HEK293 (cell line): ENCODE measurements around the gene DCTN1.

ENCODE experiments used
- CTCF ChIA-PET: fragments of 350-600 bp; formaldehyde crosslinking; extraction: SDS; loops from one replicate; lab custom pipeline; 2021; ENCODE audit warnings: antibody characterized with exemption; lab: Yijun Ruan, JAX
- POLR2A ChIA-PET: fragments of 300-600 bp; formaldehyde crosslinking; extraction: SDS; loops from one replicate; lab custom pipeline; 2020; ENCODE audit warnings: antibody characterized with exemption, inconsistent platforms; lab: Yijun Ruan, JAX
- H3K27ac ChIP-seq: fragments of 200-500 bp; sonication (Bioruptor generic); 2 replicates; pipeline ENCODE4 v1.5.1; 2014; ENCODE audit warnings: low read depth, low read length, control low read depth, inconsistent platforms; ENCODE audit errors: extremely low read depth
- H3K36me3 ChIP-seq, 2 experiments: fragments of 200-500 bp in 1 of 2; sonication (Bioruptor generic) in 1 of 2; 1 replicate in 1 of 2; 2 replicates in 1 of 2; pipeline ENCODE4 v1.5.1; 2014 to 2017; ENCODE audit warnings: inconsistent platforms in 2 of 2, low read length in 2 of 2; ENCODE audit not compliant: control insufficient read depth in 2 of 2, insufficient read depth in 1 of 2
- H3K4me1 ChIP-seq: fragments of 200-500 bp; sonication (Bioruptor generic); 2 replicates; pipeline ENCODE4 v1.5.1; 2014; ENCODE audit warnings: mild to moderate bottlenecking, low read length, inconsistent platforms; ENCODE audit not compliant: control insufficient read depth, insufficient read depth
- H3K4me3 ChIP-seq: 2 replicates; pipeline ENCODE4 v1.5.1; 2011; ENCODE audit warnings: low read depth, mild to moderate bottlenecking, control low read depth, low read length, moderate library complexity
- H3K9me3 ChIP-seq: fragments of 200-500 bp; sonication (Bioruptor generic); 2 replicates; pipeline ENCODE4 v1.5.1; 2014; ENCODE audit warnings: low read depth, low read length, inconsistent platforms; ENCODE audit not compliant: control insufficient read depth, insufficient read depth
- EGR2 ChIP-seq: fragments of 450-650 bp; formaldehyde crosslinking; IDR thresholded peaks from 2 replicates; pipeline ENCODE4 v1.5.1; 2016; ENCODE audit warnings: low read depth, missing biosample characterization, missing genetic modification characterization
- KLF10 ChIP-seq: fragments of 450-650 bp; IDR thresholded peaks from 2 replicates; pipeline ENCODE4 v1.5.1; 2018; ENCODE audit warnings: missing biosample characterization, mild to moderate bottlenecking, missing genetic modification characterization
- SALL2 ChIP-seq: fragments of 450-650 bp; formaldehyde crosslinking; IDR thresholded peaks from 2 replicates; pipeline ENCODE4 v1.5.0; 2017; ENCODE audit warnings: missing biosample characterization, mild to moderate bottlenecking, missing genetic modification characterization, borderline replicate concordance
- SP2 ChIP-seq: fragments of 450-650 bp; formaldehyde crosslinking; IDR thresholded peaks from 2 replicates; pipeline ENCODE4 v1.5.1; 2016; ENCODE audit warnings: missing biosample characterization, missing genetic modification characterization
- TSHZ1 ChIP-seq: fragments of 450-650 bp; formaldehyde crosslinking; IDR thresholded peaks from 2 replicates; pipeline ENCODE4 v1.5.1; 2016; ENCODE audit warnings: missing biosample characterization, missing genetic modification characterization, borderline replicate concordance
- ZBTB1 ChIP-seq: fragments of 450-650 bp; formaldehyde crosslinking; IDR thresholded peaks from 2 replicates; pipeline ENCODE4 v1.5.1; 2016; ENCODE audit warnings: missing biosample characterization, missing genetic modification characterization
- ZFHX2 ChIP-seq: fragments of 450-650 bp; formaldehyde crosslinking; conservative IDR thresholded peaks from 2 replicates; pipeline ENCODE4 v1.5.1; 2016; ENCODE audit warnings: missing biosample characterization, missing genetic modification characterization
- ZIC2 ChIP-seq: fragments of 450-650 bp; formaldehyde crosslinking; IDR thresholded peaks from 2 replicates; pipeline ENCODE4 v1.5.1; 2016; ENCODE audit warnings: missing biosample characterization, missing genetic modification characterization
- ZNF148 ChIP-seq: fragments of 450-650 bp; formaldehyde crosslinking; IDR thresholded peaks from 2 replicates; pipeline ENCODE4 v1.5.0; 2017; ENCODE audit warnings: missing biosample characterization, missing genetic modification characterization, borderline replicate concordance
- ZNF16 ChIP-seq: fragments of 450-650 bp; formaldehyde crosslinking; IDR thresholded peaks from 2 replicates; pipeline ENCODE4 v1.5.1; 2016; ENCODE audit warnings: low read depth, missing biosample characterization, missing genetic modification characterization
- ZNF223 ChIP-seq: fragments of 450-650 bp; formaldehyde crosslinking; IDR thresholded peaks from 2 replicates; pipeline ENCODE4 v1.5.1; 2016; ENCODE audit warnings: missing biosample characterization, missing genetic modification characterization
- ZNF239 ChIP-seq: fragments of 450-650 bp; formaldehyde crosslinking; IDR thresholded peaks from 2 replicates; pipeline ENCODE4 v1.5.1; 2016; ENCODE audit warnings: missing biosample characterization, missing genetic modification characterization
- ZNF366 ChIP-seq: fragments of 450-650 bp; formaldehyde crosslinking; conservative IDR thresholded peaks from 2 replicates; pipeline ENCODE4 v1.5.1; 2016; ENCODE audit warnings: missing biosample characterization, missing genetic modification characterization
- TF ChIP-seq, protein P1 (sequence below): fragments of 450-650 bp; formaldehyde crosslinking; IDR thresholded peaks from 2 replicates; pipeline ENCODE4 v1.5.1; 2016; ENCODE audit warnings: missing biosample characterization, missing genetic modification characterization
- TF ChIP-seq, protein P2 (sequence below): fragments of 450-650 bp; formaldehyde crosslinking; IDR thresholded peaks from 2 replicates; pipeline ENCODE4 v1.5.1; 2016; ENCODE audit warnings: missing biosample characterization, missing genetic modification characterization
- TF ChIP-seq, protein P3 (sequence below): fragments of 450-650 bp; formaldehyde crosslinking; IDR thresholded peaks from 2 replicates; pipeline ENCODE4 v1.5.1; 2017; ENCODE audit warnings: missing biosample characterization, missing genetic modification characterization
- TF ChIP-seq, protein P4 (sequence below): fragments of 450-650 bp; IDR thresholded peaks from 2 replicates; pipeline ENCODE4 v1.5.1; 2018; ENCODE audit warnings: missing biosample characterization, mild to moderate bottlenecking, missing genetic modification characterization
- TF ChIP-seq, protein P5 (sequence below): fragments of 450-650 bp; formaldehyde crosslinking; IDR thresholded peaks from 2 replicates; pipeline ENCODE4 v1.5.1; 2016; ENCODE audit warnings: missing biosample characterization, missing genetic modification characterization

The DCTN1 gene

GRCh38 chr2:74416778-74417177 lies 36.7 kb upstream of the DCTN1 start (continued):
- TF ChIP-seq, protein P1, sequence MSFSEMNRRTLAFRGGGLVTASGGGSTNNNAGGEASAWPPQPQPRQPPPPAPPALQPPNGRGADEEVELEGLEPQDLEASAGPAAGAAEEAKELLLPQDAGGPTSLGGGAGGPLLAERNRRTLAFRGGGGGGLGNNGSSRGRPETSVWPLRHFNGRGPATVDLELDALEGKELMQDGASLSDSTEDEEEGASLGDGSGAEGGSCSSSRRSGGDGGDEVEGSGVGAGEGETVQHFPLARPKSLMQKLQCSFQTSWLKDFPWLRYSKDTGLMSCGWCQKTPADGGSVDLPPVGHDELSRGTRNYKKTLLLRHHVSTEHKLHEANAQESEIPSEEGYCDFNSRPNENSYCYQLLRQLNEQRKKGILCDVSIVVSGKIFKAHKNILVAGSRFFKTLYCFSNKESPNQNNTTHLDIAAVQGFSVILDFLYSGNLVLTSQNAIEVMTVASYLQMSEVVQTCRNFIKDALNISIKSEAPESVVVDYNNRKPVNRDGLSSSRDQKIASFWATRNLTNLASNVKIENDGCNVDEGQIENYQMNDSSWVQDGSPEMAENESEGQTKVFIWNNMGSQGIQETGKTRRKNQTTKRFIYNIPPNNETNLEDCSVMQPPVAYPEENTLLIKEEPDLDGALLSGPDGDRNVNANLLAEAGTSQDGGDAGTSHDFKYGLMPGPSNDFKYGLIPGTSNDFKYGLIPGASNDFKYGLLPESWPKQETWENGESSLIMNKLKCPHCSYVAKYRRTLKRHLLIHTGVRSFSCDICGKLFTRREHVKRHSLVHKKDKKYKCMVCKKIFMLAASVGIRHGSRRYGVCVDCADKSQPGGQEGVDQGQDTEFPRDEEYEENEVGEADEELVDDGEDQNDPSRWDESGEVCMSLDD (tag by site-specific recombination): no peak
- TF ChIP-seq SP2 (tag by site-specific recombination): no peak
- no peak for TF ChIP-seq SALL2 (tag by site-specific recombination)
- no peak for TF ChIP-seq ZNF148 (tag by site-specific recombination)
- no peak for TF ChIP-seq ZNF366 (tag by site-specific recombination)
- TF ChIP-seq ZNF223 (tag by site-specific recombination): no peak
- TF ChIP-seq ZBTB1: no peak
- TF ChIP-seq, all 188 proteins: peak for 0

- H3K36me3 ChIP-seq: no peaks in the 10 kb centered on the region
- H3K4me3 ChIP-seq: no peak overlapping the region
- H3K9me3 ChIP-seq: no peaks in the 10 kb centered on the region
- POLR2A ChIA-PET: no interaction called here
- H3K4me1 ChIP-seq: no peaks in the 10 kb centered on the region; the same call in 1 of the 2 replicates
- no peak overlapping the region for H3K27ac ChIP-seq
- CTCF ChIA-PET: interaction anchor here (1.4 kb wide), 1 partner anchor 16 kb away, joined by 3 read pairs; no protein-coding TSS in a partner anchor
- no peak for TF ChIP-seq ZFHX2 (tag by site-specific recombination)
- TF ChIP-seq ZIC2 (tag by site-specific recombination): no peak
- TF ChIP-seq ZNF223 (tag by site-specific recombination): no peak
- TF ChIP-seq EGR2 (tag by site-specific recombination): no peak
- TF ChIP-seq, protein P2, sequence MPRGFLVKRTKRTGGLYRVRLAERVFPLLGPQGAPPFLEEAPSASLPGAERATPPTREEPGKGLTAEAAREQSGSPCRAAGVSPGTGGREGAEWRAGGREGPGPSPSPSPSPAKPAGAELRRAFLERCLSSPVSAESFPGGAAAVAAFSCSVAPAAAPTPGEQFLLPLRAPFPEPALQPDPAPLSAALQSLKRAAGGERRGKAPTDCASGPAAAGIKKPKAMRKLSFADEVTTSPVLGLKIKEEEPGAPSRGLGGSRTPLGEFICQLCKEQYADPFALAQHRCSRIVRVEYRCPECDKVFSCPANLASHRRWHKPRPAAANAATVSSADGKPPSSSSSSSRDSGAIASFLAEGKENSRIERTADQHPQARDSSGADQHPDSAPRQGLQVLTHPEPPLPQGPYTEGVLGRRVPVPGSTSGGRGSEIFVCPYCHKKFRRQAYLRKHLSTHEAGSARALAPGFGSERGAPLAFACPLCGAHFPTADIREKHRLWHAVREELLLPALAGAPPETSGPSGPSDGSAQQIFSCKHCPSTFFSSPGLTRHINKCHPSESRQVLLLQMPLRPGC (tag by site-specific recombination): no peak
- no peak for TF ChIP-seq ZNF16
- TF ChIP-seq, protein P3, sequence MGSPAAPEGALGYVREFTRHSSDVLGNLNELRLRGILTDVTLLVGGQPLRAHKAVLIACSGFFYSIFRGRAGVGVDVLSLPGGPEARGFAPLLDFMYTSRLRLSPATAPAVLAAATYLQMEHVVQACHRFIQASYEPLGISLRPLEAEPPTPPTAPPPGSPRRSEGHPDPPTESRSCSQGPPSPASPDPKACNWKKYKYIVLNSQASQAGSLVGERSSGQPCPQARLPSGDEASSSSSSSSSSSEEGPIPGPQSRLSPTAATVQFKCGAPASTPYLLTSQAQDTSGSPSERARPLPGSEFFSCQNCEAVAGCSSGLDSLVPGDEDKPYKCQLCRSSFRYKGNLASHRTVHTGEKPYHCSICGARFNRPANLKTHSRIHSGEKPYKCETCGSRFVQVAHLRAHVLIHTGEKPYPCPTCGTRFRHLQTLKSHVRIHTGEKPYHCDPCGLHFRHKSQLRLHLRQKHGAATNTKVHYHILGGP (tag by site-specific recombination): no peak
- TF ChIP-seq ZNF239 (tag by site-specific recombination): no peak
- TF ChIP-seq, protein P4, sequence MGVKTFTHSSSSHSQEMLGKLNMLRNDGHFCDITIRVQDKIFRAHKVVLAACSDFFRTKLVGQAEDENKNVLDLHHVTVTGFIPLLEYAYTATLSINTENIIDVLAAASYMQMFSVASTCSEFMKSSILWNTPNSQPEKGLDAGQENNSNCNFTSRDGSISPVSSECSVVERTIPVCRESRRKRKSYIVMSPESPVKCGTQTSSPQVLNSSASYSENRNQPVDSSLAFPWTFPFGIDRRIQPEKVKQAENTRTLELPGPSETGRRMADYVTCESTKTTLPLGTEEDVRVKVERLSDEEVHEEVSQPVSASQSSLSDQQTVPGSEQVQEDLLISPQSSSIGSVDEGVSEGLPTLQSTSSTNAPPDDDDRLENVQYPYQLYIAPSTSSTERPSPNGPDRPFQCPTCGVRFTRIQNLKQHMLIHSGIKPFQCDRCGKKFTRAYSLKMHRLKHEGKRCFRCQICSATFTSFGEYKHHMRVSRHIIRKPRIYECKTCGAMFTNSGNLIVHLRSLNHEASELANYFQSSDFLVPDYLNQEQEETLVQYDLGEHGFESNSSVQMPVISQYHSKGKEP: no peak
- TF ChIP-seq, protein P5, sequence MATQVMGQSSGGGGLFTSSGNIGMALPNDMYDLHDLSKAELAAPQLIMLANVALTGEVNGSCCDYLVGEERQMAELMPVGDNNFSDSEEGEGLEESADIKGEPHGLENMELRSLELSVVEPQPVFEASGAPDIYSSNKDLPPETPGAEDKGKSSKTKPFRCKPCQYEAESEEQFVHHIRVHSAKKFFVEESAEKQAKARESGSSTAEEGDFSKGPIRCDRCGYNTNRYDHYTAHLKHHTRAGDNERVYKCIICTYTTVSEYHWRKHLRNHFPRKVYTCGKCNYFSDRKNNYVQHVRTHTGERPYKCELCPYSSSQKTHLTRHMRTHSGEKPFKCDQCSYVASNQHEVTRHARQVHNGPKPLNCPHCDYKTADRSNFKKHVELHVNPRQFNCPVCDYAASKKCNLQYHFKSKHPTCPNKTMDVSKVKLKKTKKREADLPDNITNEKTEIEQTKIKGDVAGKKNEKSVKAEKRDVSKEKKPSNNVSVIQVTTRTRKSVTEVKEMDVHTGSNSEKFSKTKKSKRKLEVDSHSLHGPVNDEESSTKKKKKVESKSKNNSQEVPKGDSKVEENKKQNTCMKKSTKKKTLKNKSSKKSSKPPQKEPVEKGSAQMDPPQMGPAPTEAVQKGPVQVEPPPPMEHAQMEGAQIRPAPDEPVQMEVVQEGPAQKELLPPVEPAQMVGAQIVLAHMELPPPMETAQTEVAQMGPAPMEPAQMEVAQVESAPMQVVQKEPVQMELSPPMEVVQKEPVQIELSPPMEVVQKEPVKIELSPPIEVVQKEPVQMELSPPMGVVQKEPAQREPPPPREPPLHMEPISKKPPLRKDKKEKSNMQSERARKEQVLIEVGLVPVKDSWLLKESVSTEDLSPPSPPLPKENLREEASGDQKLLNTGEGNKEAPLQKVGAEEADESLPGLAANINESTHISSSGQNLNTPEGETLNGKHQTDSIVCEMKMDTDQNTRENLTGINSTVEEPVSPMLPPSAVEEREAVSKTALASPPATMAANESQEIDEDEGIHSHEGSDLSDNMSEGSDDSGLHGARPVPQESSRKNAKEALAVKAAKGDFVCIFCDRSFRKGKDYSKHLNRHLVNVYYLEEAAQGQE (tag by site-specific recombination): no peak
- TF ChIP-seq KLF10 (tag by site-specific recombination): no peak
- no peak for TF ChIP-seq TSHZ1 (tag by site-specific recombination)
Observed at GRCh38 chr2:74415762-74416395, 35.8 kb upstream of the DCTN1 start.
